GM12801 (cell line): ENCODE results near the gene TREH.

Source experiments
- CTCF ChIP-seq: IDR thresholded peaks from one replicate; pipeline ENCODE4 v1.5.1; 2011; ENCODE audit warnings: control low read depth; ENCODE audit not compliant: insufficient read length; ENCODE audit errors: extremely low read depth

TREH gene

GRCh38 chr11:118625976-118626375 lies 53.5 kb downstream of the TREH start:
- TF ChIP-seq CTCF: no peak

- no peak for TF ChIP-seq CTCF
These were observed 54.3 kb downstream of the TREH start for GRCh38 chr11:118625036-118625690.

- TF ChIP-seq CTCF: no peak
These were observed 56.2 kb downstream of the TREH start for GRCh38 chr11:118623269-118623655.

GRCh38 chr11:118622376-118623268 lies 56.8 kb downstream of the TREH start:
- no peak for TF ChIP-seq CTCF

GRCh38 chr11:118621784-118622375 lies 57.6 kb downstream of the TREH start:
- TF ChIP-seq CTCF: no peak

- no peak for TF ChIP-seq CTCF
These were observed 58.2 kb downstream of the TREH start for GRCh38 chr11:118621071-118621783.
